Measurements from ENCODE around the gene PIK3CB.
A peak's percentile ranks its signal among the peaks of the same experiment; 100 is the strongest.
"Not testable (repeated sequence)": the region's sequence is repeated elsewhere in the genome, so short reads cannot be mapped to it uniquely, and the experiment has no call there.

The PIK3CB gene

GRCh38 chr3:138615462-138615861 lies 219.3 kb downstream of the PIK3CB start:
- DNase-seq (ENCODE audit: low read depth), result no peak
- TF ChIP-seq, protein P1, sequence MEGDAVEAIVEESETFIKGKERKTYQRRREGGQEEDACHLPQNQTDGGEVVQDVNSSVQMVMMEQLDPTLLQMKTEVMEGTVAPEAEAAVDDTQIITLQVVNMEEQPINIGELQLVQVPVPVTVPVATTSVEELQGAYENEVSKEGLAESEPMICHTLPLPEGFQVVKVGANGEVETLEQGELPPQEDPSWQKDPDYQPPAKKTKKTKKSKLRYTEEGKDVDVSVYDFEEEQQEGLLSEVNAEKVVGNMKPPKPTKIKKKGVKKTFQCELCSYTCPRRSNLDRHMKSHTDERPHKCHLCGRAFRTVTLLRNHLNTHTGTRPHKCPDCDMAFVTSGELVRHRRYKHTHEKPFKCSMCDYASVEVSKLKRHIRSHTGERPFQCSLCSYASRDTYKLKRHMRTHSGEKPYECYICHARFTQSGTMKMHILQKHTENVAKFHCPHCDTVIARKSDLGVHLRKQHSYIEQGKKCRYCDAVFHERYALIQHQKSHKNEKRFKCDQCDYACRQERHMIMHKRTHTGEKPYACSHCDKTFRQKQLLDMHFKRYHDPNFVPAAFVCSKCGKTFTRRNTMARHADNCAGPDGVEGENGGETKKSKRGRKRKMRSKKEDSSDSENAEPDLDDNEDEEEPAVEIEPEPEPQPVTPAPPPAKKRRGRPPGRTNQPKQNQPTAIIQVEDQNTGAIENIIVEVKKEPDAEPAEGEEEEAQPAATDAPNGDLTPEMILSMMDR (IDR thresholded peaks at IDR 0.05; ENCODE audit: low read depth, low read length, missing control alignments), result no peak
- H3K4me3 ChIP-seq (ENCODE audit: low read depth, low read length), result no peak overlapping the region

DNA sequence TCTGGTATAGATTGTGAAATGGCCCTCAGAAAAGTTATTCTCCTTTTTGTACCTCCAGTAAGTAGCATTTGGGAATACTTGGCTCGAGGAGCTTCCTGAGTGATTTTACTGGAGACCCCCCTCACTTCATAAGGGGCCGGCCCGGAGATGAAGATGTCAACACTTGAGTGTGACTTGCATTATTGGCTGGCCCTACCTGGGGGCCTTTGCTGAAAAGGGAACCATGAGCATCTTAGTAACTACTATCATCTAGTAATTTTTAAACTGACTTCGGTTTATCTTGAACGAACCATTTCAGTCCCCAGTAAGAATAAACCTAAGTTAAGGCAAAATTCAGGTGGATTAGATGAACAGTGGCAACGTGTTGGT lies 224.8 kb downstream of the PIK3CB start:
- TF ChIP-seq, protein P1 (IDR thresholded peaks at IDR 0.05; ENCODE audit: low read depth, low read length, missing control alignments), result no peak
- no peak for DNase-seq (ENCODE audit: low read depth)
- peak overlapping the region; percentile 63; the same call in 1 of the 2 replicates for H3K4me3 ChIP-seq (ENCODE audit: low read depth, low read length)

GRCh38 chr3:138608322-138609135 lies 226.2 kb downstream of the PIK3CB start, which contains the start of gene FAIM:
TSS of gene FAIM (plus strand) at chr3:138608771. CDS start at chr3:138619727, 10,956 bp downstream.
- no peak for DNase-seq (ENCODE audit: low read depth)
- H3K4me3 ChIP-seq (ENCODE audit: low read depth, low read length), result peak within 1 kb of the TSS; percentile 63

GRCh38 chr3:138604106-138604595 lies 230.6 kb downstream of the PIK3CB start:
- not testable (repeated sequence) for DNase-seq (ENCODE audit: low read depth); H3K4me3 ChIP-seq (ENCODE audit: low read depth, low read length)

More at GRCh38 chr3:138608322-138609135, 226.2 kb downstream of the PIK3CB start, which contains the start of gene FAIM:
- TF ChIP-seq, protein P1 (IDR thresholded peaks at IDR 0.05; ENCODE audit: low read depth, low read length, missing control alignments), result no peak
